ENCODE results near the gene BRD9. TPM values are rescaled to one million over a fixed set of nuclear protein-coding genes. Genes with fewer than 3 reads are reported as not detected.
"Not testable (repeated sequence)": the region's sequence is repeated elsewhere in the genome, so short reads cannot be mapped to it uniquely, and the experiment has no call there.

BRD9 gene
- total and polyA plus RNA-seq, 8 donors = 37.9 to 60.6 (median 48.1) TPM

- DNase-seq = no peak
- no peak for TF ChIP-seq CTCF (IDR thresholded peaks at IDR 0.05)
- Histone ChIP-seq H3K36me3 (no peaks in the 10 kb centered on the region), H3K9me3 (no peaks in the 10 kb centered on the region), H3K27ac (no peak overlapping the region), H3K4me1 (peaks cover 6 to 13% of the 10 kb centered on the region in 2 donors), H3K27me3 (peaks cover 8 to 35% of the 10 kb centered on the region in 2 donors), H3K4me3 (no peak overlapping the region)
- intact Hi-C loops (cut with DNase I) = loop anchor here in 1 of 2 donors (10.0 kb wide), 1 partner anchor 252 kb away; no protein-coding TSS in a partner anchor
- ATAC-seq = no peak
Observed at GRCh38 chr5:922436-923280, 30.1 kb upstream of the BRD9 start.

GRCh38 chr5:921456-922435, 29.1 kb upstream of the BRD9 start:
- intact Hi-C loops (cut with DNase I) = loop anchor here in 1 of 2 donors (10.0 kb wide), 1 partner anchor 253 kb away; no protein-coding TSS in a partner anchor
- Histone ChIP-seq H3K27me3 (peaks cover 8 to 26% of the 10 kb centered on the region in 2 donors), H3K4me3 (no peak overlapping the region)

GRCh38 chr5:920321-920720, 27.7 kb upstream of the BRD9 start:
- Histone ChIP-seq H3K9me3 (no peaks in the 10 kb centered on the region), H3K27me3 (peaks cover 0 to 12% of the 10 kb centered on the region in 2 donors), H3K4me1 (peaks cover 0 to 3% of the 10 kb centered on the region in 2 donors), H3K27ac (no peak overlapping the region), H3K36me3 (peaks cover 0 to 9% of the 10 kb centered on the region in 2 donors), H3K4me3 (no peak overlapping the region)
- TF ChIP-seq CTCF (IDR thresholded peaks at IDR 0.05) = no peak
- intact Hi-C loops (cut with DNase I) = loop anchor here in 1 of 2 donors (10.0 kb wide), 1 partner anchor 254 kb away; no protein-coding TSS in a partner anchor
- no peak for DNase-seq
- no peak for ATAC-seq

More at GRCh38 chr5:921456-922435, 29.1 kb upstream of the BRD9 start:
- Histone ChIP-seq H3K4me1 (peaks cover 6 to 8% of the 10 kb centered on the region in 2 donors), H3K9me3 (no peaks in the 10 kb centered on the region), H3K36me3 (no peaks in the 10 kb centered on the region), H3K27ac (no peak overlapping the region)
- no peak for TF ChIP-seq CTCF (IDR thresholded peaks at IDR 0.05)
- DNase-seq (no peak), ATAC-seq (no peak)

GRCh38 chr5:919356-920000, 26.9 kb upstream of the BRD9 start:
- H3K27me3 ChIP-seq = peaks cover 0 to 3% of the 10 kb centered on the region in 2 donors
- H3K4me1 ChIP-seq = peaks cover 0 to 3% of the 10 kb centered on the region in 2 donors
- no peaks in the 10 kb centered on the region for H3K9me3 ChIP-seq
- no peak overlapping the region for H3K27ac ChIP-seq
- TF ChIP-seq CTCF (IDR thresholded peaks at IDR 0.05) = no peak
- DNase-seq (no peak), ATAC-seq (no peak)
- intact Hi-C loops (cut with DNase I) = no loop called here
- H3K4me3 ChIP-seq = no peak overlapping the region
- peaks cover 0 to 15% of the 10 kb centered on the region in 2 donors for H3K36me3 ChIP-seq

- DNase-seq; ATAC-seq; H3K4me3 ChIP-seq; H3K9me3 ChIP-seq; H3K27ac ChIP-seq; H3K4me1 ChIP-seq; H3K27me3 ChIP-seq; intact Hi-C loops (cut with DNase I): not testable (repeated sequence)
- peaks cover 0 to 20% of the 10 kb centered on the region in 2 donors for H3K36me3 ChIP-seq
Observed at GRCh38 chr5:918717-919116, 26.1 kb upstream of the BRD9 start.
